ENCODE results near the gene SELENON.

SELENON gene

DNA sequence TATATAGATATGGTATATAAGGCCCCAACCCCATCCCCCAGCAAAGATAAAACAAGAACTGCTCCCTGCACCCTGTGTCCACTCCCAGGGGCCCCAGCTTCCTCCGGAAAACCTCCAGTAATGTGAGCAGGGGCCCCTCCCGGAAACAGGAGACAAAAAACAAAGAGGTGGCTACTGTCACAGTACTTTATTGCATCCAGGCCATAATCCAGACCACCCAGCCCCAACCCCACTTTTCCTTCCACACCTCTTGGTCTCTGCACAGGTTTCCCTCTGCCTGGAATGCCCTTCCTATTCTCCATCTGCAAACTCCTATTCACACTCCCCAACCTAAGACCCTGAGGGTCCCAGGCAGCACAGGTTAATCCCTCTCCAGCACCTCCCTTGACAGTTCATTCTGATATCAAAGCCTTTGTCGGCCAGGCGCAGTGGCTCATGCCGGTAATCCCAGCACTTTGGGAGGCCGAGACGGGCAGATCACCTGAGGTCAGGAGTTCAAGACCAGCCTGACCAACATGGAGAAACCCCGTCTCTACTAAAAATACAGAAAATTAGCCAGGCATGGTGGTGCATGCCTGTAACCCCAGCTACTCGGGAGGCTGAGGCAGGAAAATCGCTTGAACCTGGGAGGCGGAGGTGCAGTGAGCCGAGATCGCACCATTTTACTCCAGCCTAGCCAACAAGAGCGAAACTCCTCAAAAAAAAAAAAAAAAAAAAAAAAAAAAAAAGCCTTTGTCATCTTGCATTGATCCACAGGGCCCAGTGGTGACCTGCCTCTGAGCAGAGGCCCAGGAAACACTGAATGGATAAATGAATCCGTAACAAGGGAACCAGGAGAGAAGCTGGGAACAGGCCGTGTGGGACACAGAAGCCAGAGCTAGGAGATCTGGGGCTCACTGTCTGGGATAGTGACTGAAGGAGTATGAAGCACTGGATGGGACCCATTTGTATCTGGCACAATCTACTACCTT lies 61.6 kb downstream of the SELENON start:
- Histone ChIP-seq H3K4me3 (no peak overlapping the region), H3K4me1 (peaks cover 0 to 18% (median 12%) of the 10 kb centered on the region in 4 donors), H3K27ac (no peak overlapping the region), H3K9me3 (no peaks in the 10 kb centered on the region), H3K36me3 (peaks cover 0 to 18% (median 5%) of the 10 kb centered on the region in 3 donors), H3K27me3 (no peaks in the 10 kb centered on the region)
- intact Hi-C loops (cut with DNase I; ENCODE audit: low total_unique reads): no loop called here
- peak in 1 of 2 donors; percentile 39 for DNase-seq
- TF ChIP-seq, protein P1, sequence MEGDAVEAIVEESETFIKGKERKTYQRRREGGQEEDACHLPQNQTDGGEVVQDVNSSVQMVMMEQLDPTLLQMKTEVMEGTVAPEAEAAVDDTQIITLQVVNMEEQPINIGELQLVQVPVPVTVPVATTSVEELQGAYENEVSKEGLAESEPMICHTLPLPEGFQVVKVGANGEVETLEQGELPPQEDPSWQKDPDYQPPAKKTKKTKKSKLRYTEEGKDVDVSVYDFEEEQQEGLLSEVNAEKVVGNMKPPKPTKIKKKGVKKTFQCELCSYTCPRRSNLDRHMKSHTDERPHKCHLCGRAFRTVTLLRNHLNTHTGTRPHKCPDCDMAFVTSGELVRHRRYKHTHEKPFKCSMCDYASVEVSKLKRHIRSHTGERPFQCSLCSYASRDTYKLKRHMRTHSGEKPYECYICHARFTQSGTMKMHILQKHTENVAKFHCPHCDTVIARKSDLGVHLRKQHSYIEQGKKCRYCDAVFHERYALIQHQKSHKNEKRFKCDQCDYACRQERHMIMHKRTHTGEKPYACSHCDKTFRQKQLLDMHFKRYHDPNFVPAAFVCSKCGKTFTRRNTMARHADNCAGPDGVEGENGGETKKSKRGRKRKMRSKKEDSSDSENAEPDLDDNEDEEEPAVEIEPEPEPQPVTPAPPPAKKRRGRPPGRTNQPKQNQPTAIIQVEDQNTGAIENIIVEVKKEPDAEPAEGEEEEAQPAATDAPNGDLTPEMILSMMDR (IDR thresholded peaks at IDR 0.05): no peak

DNA sequence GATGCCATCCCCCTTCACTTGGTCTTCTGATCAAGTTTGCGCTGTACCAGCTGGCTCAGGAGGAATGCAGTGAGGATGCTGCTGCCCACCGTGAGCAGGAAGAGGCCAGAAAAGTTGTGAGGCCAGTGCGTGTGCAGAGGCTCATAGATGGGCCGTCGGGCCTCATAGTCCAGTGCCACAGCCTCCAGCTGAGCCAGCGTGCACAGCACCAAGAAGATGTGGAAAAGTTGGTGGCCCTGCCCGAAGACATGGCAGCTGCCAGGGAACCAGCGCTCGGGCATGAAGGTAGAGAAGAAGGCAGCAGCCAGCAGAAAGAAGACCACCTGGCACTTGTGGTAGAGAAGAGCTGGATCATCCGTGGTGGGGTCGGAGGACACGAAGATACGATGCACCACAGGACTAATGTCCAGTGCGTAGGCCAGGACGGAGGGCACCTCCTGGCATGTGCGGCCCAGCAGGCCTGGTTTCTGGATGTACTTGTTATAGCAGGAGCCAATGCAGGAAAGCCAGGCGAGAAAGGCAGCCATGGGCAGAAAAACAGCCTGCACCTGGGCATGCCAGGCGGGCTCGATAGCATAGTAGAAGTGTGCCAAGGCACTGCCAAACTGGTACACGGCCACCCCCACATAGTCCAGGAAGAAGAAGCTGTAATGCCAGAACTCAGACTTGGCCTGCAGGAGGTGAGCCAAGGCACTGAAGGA lies 62.9 kb downstream of the SELENON start:
- Histone ChIP-seq H3K9me3 (no peaks in the 10 kb centered on the region), H3K27me3 (no peaks in the 10 kb centered on the region), H3K4me3 (no peak overlapping the region), H3K27ac (no peak overlapping the region), H3K36me3 (peaks cover 0 to 18% (median 5%) of the 10 kb centered on the region in 3 donors), H3K4me1 (peaks cover 0 to 18% (median 12%) of the 10 kb centered on the region in 4 donors)
- DNase-seq: no peak
- intact Hi-C loops (cut with DNase I; ENCODE audit: low total_unique reads): no loop called here
- TF ChIP-seq, protein P1 (IDR thresholded peaks at IDR 0.05): no peak

- no peak overlapping the region for H3K4me3 ChIP-seq
- TF ChIP-seq, protein P1 (IDR thresholded peaks at IDR 0.05): no peak
- no peaks in the 10 kb centered on the region for H3K9me3 ChIP-seq
- no peaks in the 10 kb centered on the region for H3K27me3 ChIP-seq
- DNase-seq: no peak
- H3K4me1 ChIP-seq: peaks cover 0 to 16% (median 9%) of the 10 kb centered on the region in 4 donors
- intact Hi-C loops (cut with DNase I; ENCODE audit: low total_unique reads): no loop called here
- H3K27ac ChIP-seq: no peak overlapping the region
- peaks cover 0 to 18% (median 5%) of the 10 kb centered on the region in 3 donors for H3K36me3 ChIP-seq
Observed at GRCh38 chr1:25863486-25864262, 63.7 kb downstream of the SELENON start.

GRCh38 chr1:25864434-25864833 lies 64.4 kb downstream of the SELENON start:
- H3K4me3 ChIP-seq: no peak overlapping the region
- DNase-seq: no peak
- no peak overlapping the region for H3K27ac ChIP-seq
- H3K4me1 ChIP-seq: peaks cover 0 to 9% (median 4%) of the 10 kb centered on the region in 4 donors
- intact Hi-C loops (cut with DNase I; ENCODE audit: low total_unique reads): no loop called here
- no peaks in the 10 kb centered on the region for H3K27me3 ChIP-seq
- TF ChIP-seq, protein P1 (IDR thresholded peaks at IDR 0.05): no peak
- H3K9me3 ChIP-seq: no peaks in the 10 kb centered on the region
- peaks cover 5 to 25% (median 6%) of the 10 kb centered on the region in 3 donors for H3K36me3 ChIP-seq

- H3K4me1 ChIP-seq: no peaks in the 10 kb centered on the region
- TF ChIP-seq, protein P1 (IDR thresholded peaks at IDR 0.05): no peak
- H3K36me3 ChIP-seq: peaks cover 6 to 35% (median 8%) of the 10 kb centered on the region in 3 donors
- no peaks in the 10 kb centered on the region for H3K9me3 ChIP-seq
- intact Hi-C loops (cut with DNase I; ENCODE audit: low total_unique reads): loop anchor here (5.0 kb wide), 1 partner anchor 44 kb away; no protein-coding TSS in a partner anchor
- no peak for DNase-seq
- H3K27me3 ChIP-seq: no peaks in the 10 kb centered on the region
- H3K4me3 ChIP-seq: no peak overlapping the region
- H3K27ac ChIP-seq: no peak overlapping the region
Observed at GRCh38 chr1:25866288-25866687, 66.3 kb downstream of the SELENON start.

Data from tibial artery (tissue), 4 donors.